ENCODE results near the gene NR1H2.

The NR1H2 gene

DNA sequence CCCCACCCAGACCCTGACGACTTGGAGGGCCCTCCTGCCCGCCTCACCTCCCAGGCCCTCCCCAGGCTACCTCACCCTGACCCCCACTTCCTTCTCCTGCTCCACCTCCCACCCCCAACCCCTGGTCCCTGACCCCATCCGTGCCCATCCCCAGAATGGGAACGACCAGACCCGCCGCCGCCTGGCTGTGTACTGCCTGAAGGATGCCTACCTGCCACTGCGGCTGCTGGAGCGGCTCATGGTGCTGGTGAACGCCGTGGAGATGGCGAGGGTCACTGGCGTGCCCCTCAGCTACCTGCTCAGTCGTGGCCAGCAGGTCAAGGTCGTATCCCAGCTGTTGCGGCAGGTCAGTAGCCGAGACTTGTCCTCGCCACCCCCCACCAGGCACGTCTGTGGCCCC lies 30.6 kb downstream of the NR1H2 start:
- TF ChIP-seq, protein P1, sequence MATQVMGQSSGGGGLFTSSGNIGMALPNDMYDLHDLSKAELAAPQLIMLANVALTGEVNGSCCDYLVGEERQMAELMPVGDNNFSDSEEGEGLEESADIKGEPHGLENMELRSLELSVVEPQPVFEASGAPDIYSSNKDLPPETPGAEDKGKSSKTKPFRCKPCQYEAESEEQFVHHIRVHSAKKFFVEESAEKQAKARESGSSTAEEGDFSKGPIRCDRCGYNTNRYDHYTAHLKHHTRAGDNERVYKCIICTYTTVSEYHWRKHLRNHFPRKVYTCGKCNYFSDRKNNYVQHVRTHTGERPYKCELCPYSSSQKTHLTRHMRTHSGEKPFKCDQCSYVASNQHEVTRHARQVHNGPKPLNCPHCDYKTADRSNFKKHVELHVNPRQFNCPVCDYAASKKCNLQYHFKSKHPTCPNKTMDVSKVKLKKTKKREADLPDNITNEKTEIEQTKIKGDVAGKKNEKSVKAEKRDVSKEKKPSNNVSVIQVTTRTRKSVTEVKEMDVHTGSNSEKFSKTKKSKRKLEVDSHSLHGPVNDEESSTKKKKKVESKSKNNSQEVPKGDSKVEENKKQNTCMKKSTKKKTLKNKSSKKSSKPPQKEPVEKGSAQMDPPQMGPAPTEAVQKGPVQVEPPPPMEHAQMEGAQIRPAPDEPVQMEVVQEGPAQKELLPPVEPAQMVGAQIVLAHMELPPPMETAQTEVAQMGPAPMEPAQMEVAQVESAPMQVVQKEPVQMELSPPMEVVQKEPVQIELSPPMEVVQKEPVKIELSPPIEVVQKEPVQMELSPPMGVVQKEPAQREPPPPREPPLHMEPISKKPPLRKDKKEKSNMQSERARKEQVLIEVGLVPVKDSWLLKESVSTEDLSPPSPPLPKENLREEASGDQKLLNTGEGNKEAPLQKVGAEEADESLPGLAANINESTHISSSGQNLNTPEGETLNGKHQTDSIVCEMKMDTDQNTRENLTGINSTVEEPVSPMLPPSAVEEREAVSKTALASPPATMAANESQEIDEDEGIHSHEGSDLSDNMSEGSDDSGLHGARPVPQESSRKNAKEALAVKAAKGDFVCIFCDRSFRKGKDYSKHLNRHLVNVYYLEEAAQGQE (IDR thresholded peaks at IDR 0.05; ENCODE audit: insufficient replicate concordance, low read depth) = no peak
- TF ChIP-seq SPI1 (IDR thresholded peaks at IDR 0.05; ENCODE audit: borderline replicate concordance, low read depth) (no peak), GABPA (IDR thresholded peaks at IDR 0.05; ENCODE audit: low read depth) (no peak), POLR2AphosphoS5 (IDR thresholded peaks at IDR 0.05; ENCODE audit: low read depth) (no peak)
- TF ChIP-seq, protein P2, sequence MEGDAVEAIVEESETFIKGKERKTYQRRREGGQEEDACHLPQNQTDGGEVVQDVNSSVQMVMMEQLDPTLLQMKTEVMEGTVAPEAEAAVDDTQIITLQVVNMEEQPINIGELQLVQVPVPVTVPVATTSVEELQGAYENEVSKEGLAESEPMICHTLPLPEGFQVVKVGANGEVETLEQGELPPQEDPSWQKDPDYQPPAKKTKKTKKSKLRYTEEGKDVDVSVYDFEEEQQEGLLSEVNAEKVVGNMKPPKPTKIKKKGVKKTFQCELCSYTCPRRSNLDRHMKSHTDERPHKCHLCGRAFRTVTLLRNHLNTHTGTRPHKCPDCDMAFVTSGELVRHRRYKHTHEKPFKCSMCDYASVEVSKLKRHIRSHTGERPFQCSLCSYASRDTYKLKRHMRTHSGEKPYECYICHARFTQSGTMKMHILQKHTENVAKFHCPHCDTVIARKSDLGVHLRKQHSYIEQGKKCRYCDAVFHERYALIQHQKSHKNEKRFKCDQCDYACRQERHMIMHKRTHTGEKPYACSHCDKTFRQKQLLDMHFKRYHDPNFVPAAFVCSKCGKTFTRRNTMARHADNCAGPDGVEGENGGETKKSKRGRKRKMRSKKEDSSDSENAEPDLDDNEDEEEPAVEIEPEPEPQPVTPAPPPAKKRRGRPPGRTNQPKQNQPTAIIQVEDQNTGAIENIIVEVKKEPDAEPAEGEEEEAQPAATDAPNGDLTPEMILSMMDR (IDR thresholded peaks at IDR 0.05; ENCODE audit: insufficient read depth, low read length) = no peak
- H3K27ac ChIP-seq (replicated peaks) = no peak overlapping the region
- H3K27me3 ChIP-seq (ENCODE audit: insufficient read depth, poor library complexity, severe bottlenecking) = no peaks in the 10 kb centered on the region
- DNase-seq (ENCODE audit: low read depth in 1 of 2, low spot score in 1 of 2) = no peak
- H3K4me3 ChIP-seq (replicated peaks; ENCODE audit: insufficient read depth, low read length) = no peak overlapping the region

DNA sequence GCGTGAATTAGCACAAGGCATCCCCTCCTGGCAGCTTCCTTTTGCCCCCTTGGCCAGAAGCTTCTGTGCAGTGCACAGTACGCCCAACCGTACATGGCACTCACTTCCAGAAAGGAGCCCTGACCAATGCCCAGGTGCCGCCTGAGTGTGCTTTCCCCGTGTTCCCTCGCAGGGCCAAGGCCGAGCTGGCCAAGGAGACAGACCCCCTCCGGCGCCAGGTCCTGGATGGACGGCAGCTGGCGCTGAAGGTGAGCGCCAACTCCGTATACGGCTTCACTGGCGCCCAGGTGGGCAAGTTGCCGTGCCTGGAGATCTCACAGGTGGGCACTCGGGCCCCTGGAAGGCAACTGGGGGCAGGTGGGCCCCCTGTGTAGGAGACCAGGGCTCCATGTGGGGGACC lies 33.1 kb downstream of the NR1H2 start:
- Histone ChIP-seq H3K27ac (replicated peaks) (no peak overlapping the region), H3K27me3 (ENCODE audit: insufficient read depth, poor library complexity, severe bottlenecking) (no peaks in the 10 kb centered on the region), H3K4me3 (replicated peaks; ENCODE audit: insufficient read depth, low read length) (no peak overlapping the region)
- TF ChIP-seq SPI1 (IDR thresholded peaks at IDR 0.05; ENCODE audit: borderline replicate concordance, low read depth) (no peak), GABPA (IDR thresholded peaks at IDR 0.05; ENCODE audit: low read depth) (no peak)
- TF ChIP-seq, protein P1 (IDR thresholded peaks at IDR 0.05; ENCODE audit: insufficient replicate concordance, low read depth) = no peak
- TF ChIP-seq, protein P2 (IDR thresholded peaks at IDR 0.05; ENCODE audit: insufficient read depth, low read length) = no peak
- no peak for DNase-seq (ENCODE audit: low read depth in 1 of 2, low spot score in 1 of 2)

DNA sequence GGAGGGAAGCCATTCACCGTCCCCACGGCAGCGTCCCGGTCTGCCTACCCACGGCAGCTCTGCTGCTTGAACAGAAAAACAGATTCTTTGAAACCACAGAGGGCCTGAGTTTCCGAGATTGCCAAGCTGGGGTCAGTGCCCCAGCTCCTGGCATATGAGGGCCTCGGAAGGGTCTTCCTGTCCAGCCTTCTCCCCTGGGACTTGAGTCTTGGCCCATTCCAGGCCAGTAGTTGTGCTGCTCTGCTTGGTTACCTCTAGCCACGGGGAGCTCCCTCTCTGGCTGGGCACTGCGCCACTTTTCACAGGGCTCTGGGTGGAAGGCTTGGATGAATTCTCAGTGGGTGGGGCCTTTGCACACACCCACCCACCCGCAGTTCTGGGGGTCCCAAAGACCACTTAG lies 33.9 kb downstream of the NR1H2 start:
- Histone ChIP-seq H3K27ac (replicated peaks) (no peak overlapping the region), H3K27me3 (ENCODE audit: insufficient read depth, poor library complexity, severe bottlenecking) (no peaks in the 10 kb centered on the region)
- no peak for DNase-seq (ENCODE audit: low read depth in 1 of 2, low spot score in 1 of 2)

More for the DNA sequence above, 33.9 kb downstream of the NR1H2 start:
- TF ChIP-seq SPI1 (IDR thresholded peaks at IDR 0.05; ENCODE audit: borderline replicate concordance, low read depth) (no peak), POLR2AphosphoS5 (IDR thresholded peaks at IDR 0.05; ENCODE audit: low read depth) (no peak), GABPA (IDR thresholded peaks at IDR 0.05; ENCODE audit: low read depth) (no peak)
- TF ChIP-seq, protein P1 (IDR thresholded peaks at IDR 0.05; ENCODE audit: insufficient replicate concordance, low read depth) = no peak
- TF ChIP-seq, protein P2 (IDR thresholded peaks at IDR 0.05; ENCODE audit: insufficient read depth, low read length) = no peak
- no peak overlapping the region for H3K4me3 ChIP-seq (replicated peaks; ENCODE audit: insufficient read depth, low read length)

Measured in HL-60 (cell line).